Measurements from ENCODE around the gene DYNLT1. TPM values are rescaled to one million over a fixed set of nuclear protein-coding genes. Genes with fewer than 3 reads are reported as not detected.

The DYNLT1 gene
- polyA plus RNA-seq, 2 of the 4 experiments (the other 2 are of a cell fraction): 130 to 174 TPM

DNA sequence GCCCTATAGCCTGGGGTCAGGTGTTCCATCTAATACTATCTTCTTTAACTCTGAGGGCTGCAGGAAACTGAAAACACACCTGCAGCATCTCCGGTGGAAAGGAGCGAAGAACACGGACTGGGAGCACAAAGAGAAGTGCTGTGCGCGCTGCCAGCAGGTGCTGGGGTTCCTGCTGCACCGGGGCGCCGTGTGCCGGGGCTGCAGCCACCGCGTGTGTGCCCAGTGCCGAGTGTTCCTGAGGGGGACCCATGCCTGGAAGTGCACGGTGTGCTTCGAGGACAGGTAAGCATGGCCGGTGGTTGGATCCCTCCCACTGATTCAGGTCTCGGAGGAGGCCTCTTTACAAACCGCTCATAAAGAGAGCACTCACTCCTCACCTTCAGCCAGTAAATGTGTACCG lies 20.8 kb upstream of the DYNLT1 start:
- POLR2A ChIA-PET: no interaction called here
- no peak overlapping the region for H3K27ac ChIP-seq
- TF ChIP-seq EHMT2 (IDR thresholded peaks at IDR 0.05; ENCODE audit: low read depth) (no peak), ZSCAN20 (CRISPR knock-in tag; IDR thresholded peaks at IDR 0.05) (no peak), TP53 (CRISPR knock-in tag; IDR thresholded peaks at IDR 0.05) (no peak), CHD4 (IDR thresholded peaks at IDR 0.05; ENCODE audit: borderline replicate concordance) (no peak), RAD21 (conservative IDR thresholded peaks at IDR 0.05 in 1 of 2, IDR thresholded peaks at IDR 0.05 in 1 of 2) (no peak), JUNB (IDR thresholded peaks at IDR 0.05) (no peak), CBX2 (IDR thresholded peaks at IDR 0.05; ENCODE audit: borderline replicate concordance, low read depth) (no peak), SMC3 (IDR thresholded peaks at IDR 0.05) (no peak), ZNF302 (CRISPR knock-in tag; IDR thresholded peaks at IDR 0.05) (no peak), PHF8 (IDR thresholded peaks at IDR 0.05; ENCODE audit: borderline replicate concordance, low read depth) (no peak), HDAC2 (IDR thresholded peaks at IDR 0.05) (no peak), HOXA7 (CRISPR knock-in tag; IDR thresholded peaks at IDR 0.05) (no peak), TFCP2L1 (CRISPR knock-in tag; IDR thresholded peaks at IDR 0.05) (no peak), POLR2AphosphoS2 (conservative IDR thresholded peaks at IDR 0.05; ENCODE audit: low read length) (no peak)
- TF ChIP-seq, protein P1, sequence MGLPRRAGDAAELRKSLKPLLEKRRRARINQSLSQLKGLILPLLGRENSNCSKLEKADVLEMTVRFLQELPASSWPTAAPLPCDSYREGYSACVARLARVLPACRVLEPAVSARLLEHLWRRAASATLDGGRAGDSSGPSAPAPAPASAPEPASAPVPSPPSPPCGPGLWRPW (IDR thresholded peaks at IDR 0.05): no peak
- TF ChIP-seq, protein P2, sequence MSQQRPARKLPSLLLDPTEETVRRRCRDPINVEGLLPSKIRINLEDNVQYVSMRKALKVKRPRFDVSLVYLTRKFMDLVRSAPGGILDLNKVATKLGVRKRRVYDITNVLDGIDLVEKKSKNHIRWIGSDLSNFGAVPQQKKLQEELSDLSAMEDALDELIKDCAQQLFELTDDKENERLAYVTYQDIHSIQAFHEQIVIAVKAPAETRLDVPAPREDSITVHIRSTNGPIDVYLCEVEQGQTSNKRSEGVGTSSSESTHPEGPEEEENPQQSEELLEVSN (IDR thresholded peaks at IDR 0.05; ENCODE audit: borderline replicate concordance, low read depth): no peak
- CTCF ChIA-PET: interaction anchor here (1.1 kb wide), 1 partner anchor 26 kb away, joined by 5 read pairs; no protein-coding TSS in a partner anchor
- FAIRE-seq (no peak), ATAC-seq (no peak), DNase-seq (ENCODE audit: low read depth in 1 of 2, low spot score in 1 of 2) (no peak)
- 88% methylated on average over 16 of the region's 18 CpGs for WGBS (ENCODE audit: missing lambda C conversion rate)
- no peak overlapping the region for H3K4me2 ChIP-seq
- no peak overlapping the region for H3K4me3 ChIP-seq
- H3K9me3 ChIP-seq: no peaks in the 10 kb centered on the region
- no peaks in the 10 kb centered on the region for H3K4me1 ChIP-seq

DNA sequence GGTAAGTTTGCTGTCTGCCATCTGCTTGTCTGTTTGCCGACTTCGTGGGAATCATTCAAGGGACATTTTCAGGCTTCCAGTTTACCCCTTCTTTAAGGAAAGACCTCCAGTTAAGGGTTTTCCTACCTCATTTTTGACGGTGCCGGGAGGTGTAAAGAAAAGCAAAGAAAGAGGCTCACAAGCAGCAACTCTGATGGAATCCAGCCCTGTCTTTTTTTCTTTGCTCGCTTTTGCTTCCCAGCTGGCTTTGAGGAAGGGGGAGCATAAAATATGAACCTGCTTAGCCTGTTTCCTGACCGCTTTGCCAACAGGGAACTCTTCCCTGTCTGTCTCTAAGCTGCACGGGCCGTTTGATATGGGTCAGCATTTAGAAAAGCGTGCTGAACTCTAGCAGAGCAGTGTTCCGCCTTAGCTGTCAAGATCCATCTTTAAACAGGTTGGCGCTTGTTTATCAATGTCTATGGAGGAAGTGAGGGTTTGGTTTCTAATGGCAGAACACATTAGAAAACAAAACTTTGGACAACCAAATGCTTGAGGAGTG lies 19.2 kb upstream of the DYNLT1 start:
- ATAC-seq (no peak), DNase-seq (ENCODE audit: low read depth in 1 of 2, low spot score in 1 of 2) (no peak), FAIRE-seq (no peak)
- no peaks in the 10 kb centered on the region for H3K4me1 ChIP-seq
- H3K4me3 ChIP-seq: no peak overlapping the region
- ChIA-PET CTCF (interaction anchor here (1.2 kb wide), 1 partner anchor 13 kb away, joined by 3 read pairs; no protein-coding TSS in a partner anchor), POLR2A (no interaction called here)
- WGBS (ENCODE audit: missing lambda C conversion rate): 75% methylated on average over 11 of the region's 11 CpGs
- no peak overlapping the region for H3K27ac ChIP-seq
- H3K9me3 ChIP-seq: no peaks in the 10 kb centered on the region
- no peak overlapping the region for H3K4me2 ChIP-seq
- TF ChIP-seq, protein P3, sequence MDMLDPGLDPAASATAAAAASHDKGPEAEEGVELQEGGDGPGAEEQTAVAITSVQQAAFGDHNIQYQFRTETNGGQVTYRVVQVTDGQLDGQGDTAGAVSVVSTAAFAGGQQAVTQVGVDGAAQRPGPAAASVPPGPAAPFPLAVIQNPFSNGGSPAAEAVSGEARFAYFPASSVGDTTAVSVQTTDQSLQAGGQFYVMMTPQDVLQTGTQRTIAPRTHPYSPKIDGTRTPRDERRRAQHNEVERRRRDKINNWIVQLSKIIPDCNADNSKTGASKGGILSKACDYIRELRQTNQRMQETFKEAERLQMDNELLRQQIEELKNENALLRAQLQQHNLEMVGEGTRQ (IDR thresholded peaks at IDR 0.05): no peak
- TF ChIP-seq JUNB (IDR thresholded peaks at IDR 0.05): no peak
- no peak for TF ChIP-seq ZC3H11A (IDR thresholded peaks at IDR 0.05)
- no peak for TF ChIP-seq NPAS2 (CRISPR knock-in tag; IDR thresholded peaks at IDR 0.05; ENCODE audit: borderline replicate concordance)
- TF ChIP-seq SREBF2 (IDR thresholded peaks at IDR 0.05): no peak
- TF ChIP-seq GATA3 (IDR thresholded peaks at IDR 0.05; ENCODE audit: borderline replicate concordance): no peak
- TF ChIP-seq RNF2 (IDR thresholded peaks at IDR 0.05; ENCODE audit: borderline replicate concordance, low read depth): no peak
- TF ChIP-seq, protein P4, sequence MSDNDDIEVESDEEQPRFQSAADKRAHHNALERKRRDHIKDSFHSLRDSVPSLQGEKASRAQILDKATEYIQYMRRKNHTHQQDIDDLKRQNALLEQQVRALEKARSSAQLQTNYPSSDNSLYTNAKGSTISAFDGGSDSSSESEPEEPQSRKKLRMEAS (IDR thresholded peaks at IDR 0.05): no peak
- TF ChIP-seq ESRRA (IDR thresholded peaks at IDR 0.05; ENCODE audit: borderline replicate concordance, low read length): no peak
- TF ChIP-seq JUN (IDR thresholded peaks at IDR 0.05): no peak
- TF ChIP-seq RAD21 (conservative IDR thresholded peaks at IDR 0.05 in 1 of 2, IDR thresholded peaks at IDR 0.05 in 1 of 2): no peak

Data from A549 (cell line).